Bronchial epithelial cell (primary cell): Measurements from ENCODE around the gene GNAI1. TPM values are rescaled to one million over a fixed set of nuclear protein-coding genes. Genes with fewer than 3 reads are reported as not detected.
"Not testable (repeated sequence)": the region's sequence is repeated elsewhere in the genome, so short reads cannot be mapped to it uniquely, and the experiment has no call there.

ENCODE experiments used
- DNase-seq: peaks from one replicate; pipeline ENCODE4 v3.0.0-alpha.2; 2010; ENCODE audit warnings: low read depth
- FAIRE-seq: peaks from 2 replicates; lab custom pipeline; 2011; peaks lifted over from hg19 to GRCh38; lab: Jason Lieb, UNC
- H3K27me3 ChIP-seq: 2 replicates; pipeline ENCODE4 v1.5.1; 2011; ENCODE audit warnings: low read length; ENCODE audit not compliant: control insufficient read depth, insufficient read depth
- H3K36me3 ChIP-seq: 2 replicates; pipeline ENCODE4 v1.5.1; 2011; ENCODE audit warnings: low read length; ENCODE audit not compliant: control insufficient read depth, insufficient read depth
- H3K4me3 ChIP-seq: 2 replicates; pipeline ENCODE4 v1.5.1; 2011; ENCODE audit warnings: mild to moderate bottlenecking, low read depth, low read length, control low read depth
- CTCF ChIP-seq: IDR thresholded peaks from 2 replicates; pipeline ENCODE4 v1.5.1; 2011; ENCODE audit warnings: mild to moderate bottlenecking, moderate library complexity, low read length, control low read depth, inconsistent platforms; ENCODE audit not compliant: insufficient read depth, severe bottlenecking
- total RNA-seq: library from RNA; depleted of rRNA; stranded (reverse); fragments of >200 nt; gene quantifications from 2 replicates; pipeline ENCODE4 v1.2.1, GENCODE V29; 2014

Gene GNAI1
- total RNA-seq, 1 donor from 2014 or later: 56.1 TPM

- H3K4me3 ChIP-seq: no peak overlapping the region
- no peak for TF ChIP-seq CTCF
- H3K27me3 ChIP-seq: no peaks in the 10 kb centered on the region
- no peak for DNase-seq
- H3K36me3 ChIP-seq: no peaks in the 10 kb centered on the region
- FAIRE-seq: no peak
Measured at GRCh38 chr7:80154656-80155333, 20.2 kb downstream of the GNAI1 start.

GRCh38 chr7:80155374-80155773, 20.7 kb downstream of the GNAI1 start:
- no peak for FAIRE-seq
- no peaks in the 10 kb centered on the region for H3K27me3 ChIP-seq
- no peak for DNase-seq
- no peak for TF ChIP-seq CTCF
- no peak overlapping the region for H3K4me3 ChIP-seq
- H3K36me3 ChIP-seq: no peaks in the 10 kb centered on the region

GRCh38 chr7:80157770-80158169, 23.1 kb downstream of the GNAI1 start:
- H3K4me3 ChIP-seq, H3K27me3 ChIP-seq, DNase-seq, FAIRE-seq, H3K36me3 ChIP-seq: not testable (repeated sequence)

GRCh38 chr7:80159802-80160201, 25.2 kb downstream of the GNAI1 start:
- DNase-seq: no peak
- Histone ChIP-seq H3K36me3 (no peaks in the 10 kb centered on the region), H3K4me3 (no peak overlapping the region), H3K27me3 (no peaks in the 10 kb centered on the region)
- FAIRE-seq: no peak
- TF ChIP-seq CTCF: no peak

- no peak for DNase-seq
- Histone ChIP-seq H3K36me3 (no peaks in the 10 kb centered on the region), H3K27me3 (no peaks in the 10 kb centered on the region), H3K4me3 (no peak overlapping the region)
- FAIRE-seq: no peak
- TF ChIP-seq CTCF: no peak
Measured at GRCh38 chr7:80161466-80161865, 26.8 kb downstream of the GNAI1 start.

GRCh38 chr7:80165177-80165576, 30.5 kb downstream of the GNAI1 start:
- FAIRE-seq: no peak
- no peak for DNase-seq
- Histone ChIP-seq H3K27me3 (no peaks in the 10 kb centered on the region), H3K36me3 (no peaks in the 10 kb centered on the region), H3K4me3 (no peak overlapping the region)
- TF ChIP-seq CTCF: no peak
